Breast epithelium (tissue), 3 donors: ENCODE measurements around the gene ZNF207.

Experiments used
- POLR2A ChIP-seq: fragments of 450-650 bp; IDR thresholded peaks from one replicate; pipeline ENCODE4 v1.6.1; 2016; ENCODE audit warnings: antibody characterized with exemption, mild to moderate bottlenecking, moderate library complexity
- TF ChIP-seq, protein P1 (sequence below), 3 donors: fragments of 450-650 bp; IDR thresholded peaks; one replicate each; pipeline ENCODE4 v1.5.1; 2016 to 2017; ENCODE audit warnings: antibody characterized with exemption in 3 of 3, mild to moderate bottlenecking in 3 of 3, moderate library complexity in 3 of 3

DNA sequence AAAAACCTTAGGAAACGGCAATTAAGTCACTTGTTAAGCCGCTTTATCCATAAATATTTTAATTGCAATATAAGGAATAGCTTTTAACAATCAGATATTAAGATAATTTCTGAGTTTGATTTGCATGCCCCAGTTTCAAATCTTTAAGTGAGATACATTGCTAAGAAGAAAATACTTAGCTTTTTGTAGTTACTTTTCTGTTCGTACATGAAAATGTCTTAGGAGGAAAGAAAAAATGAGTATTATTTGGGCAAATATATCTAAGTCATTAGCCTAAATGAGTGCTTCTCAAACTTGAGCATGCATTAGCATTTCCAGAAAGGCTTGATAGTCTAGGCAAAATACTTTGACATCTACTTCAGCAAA is 6.4 kb downstream of the ZNF207 start:
- TF ChIP-seq, protein P1, sequence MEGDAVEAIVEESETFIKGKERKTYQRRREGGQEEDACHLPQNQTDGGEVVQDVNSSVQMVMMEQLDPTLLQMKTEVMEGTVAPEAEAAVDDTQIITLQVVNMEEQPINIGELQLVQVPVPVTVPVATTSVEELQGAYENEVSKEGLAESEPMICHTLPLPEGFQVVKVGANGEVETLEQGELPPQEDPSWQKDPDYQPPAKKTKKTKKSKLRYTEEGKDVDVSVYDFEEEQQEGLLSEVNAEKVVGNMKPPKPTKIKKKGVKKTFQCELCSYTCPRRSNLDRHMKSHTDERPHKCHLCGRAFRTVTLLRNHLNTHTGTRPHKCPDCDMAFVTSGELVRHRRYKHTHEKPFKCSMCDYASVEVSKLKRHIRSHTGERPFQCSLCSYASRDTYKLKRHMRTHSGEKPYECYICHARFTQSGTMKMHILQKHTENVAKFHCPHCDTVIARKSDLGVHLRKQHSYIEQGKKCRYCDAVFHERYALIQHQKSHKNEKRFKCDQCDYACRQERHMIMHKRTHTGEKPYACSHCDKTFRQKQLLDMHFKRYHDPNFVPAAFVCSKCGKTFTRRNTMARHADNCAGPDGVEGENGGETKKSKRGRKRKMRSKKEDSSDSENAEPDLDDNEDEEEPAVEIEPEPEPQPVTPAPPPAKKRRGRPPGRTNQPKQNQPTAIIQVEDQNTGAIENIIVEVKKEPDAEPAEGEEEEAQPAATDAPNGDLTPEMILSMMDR (IDR thresholded peaks at IDR 0.05), result no peak
- TF ChIP-seq POLR2A, result no peak
